ENCODE data around the gene MAP3K19.
A peak's percentile ranks its signal among the peaks of the same experiment; 100 is the strongest.

The MAP3K19 gene

DNA sequence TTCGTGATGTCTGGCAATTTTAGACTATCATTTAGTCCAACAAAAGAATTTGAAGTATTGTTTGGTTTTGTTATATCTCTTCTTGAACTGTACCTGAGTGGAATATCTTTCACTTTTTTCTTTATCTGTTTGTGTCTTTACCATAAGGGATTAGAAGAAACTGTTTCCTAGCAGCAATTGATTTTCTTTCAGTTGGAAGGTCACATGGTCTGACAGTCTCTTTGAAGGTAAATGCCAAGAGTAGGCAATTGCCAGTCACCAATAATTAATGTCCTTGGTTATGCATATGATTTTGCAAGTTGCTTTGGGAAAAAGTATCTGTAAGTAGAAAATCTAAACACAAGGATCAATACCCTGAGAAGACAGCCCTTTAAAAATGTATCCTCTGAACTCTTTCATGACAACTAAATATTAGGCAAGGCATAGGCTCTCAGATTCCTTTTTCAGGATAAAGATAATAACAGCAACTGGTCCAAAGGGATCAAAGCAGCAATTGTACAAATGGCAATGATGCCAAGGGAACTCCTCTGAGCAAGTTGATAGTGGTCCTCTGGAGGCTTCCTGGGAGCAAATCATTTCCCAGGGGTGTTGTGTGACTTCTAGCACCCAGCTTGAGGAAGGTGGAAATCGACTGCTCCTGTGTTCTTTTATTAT, 17.6 kb downstream of the MAP3K19 start:
- H3K36me3 ChIP-seq (ENCODE audit: control insufficient read depth, insufficient read depth, low read length): no peaks in the 10 kb centered on the region
- H3K9ac ChIP-seq: no peak overlapping the region
- no peak overlapping the region for H3K27ac ChIP-seq
- H3K9me3 ChIP-seq (ENCODE audit: control insufficient read depth, low read length): no peaks in the 10 kb centered on the region
- no peak for TF ChIP-seq CTCF (IDR thresholded peaks at IDR 0.05)
- no peak overlapping the region for H3K4me2 ChIP-seq (ENCODE audit: low read length)
- no peaks in the 10 kb centered on the region for H3K79me2 ChIP-seq
- H3K4me1 ChIP-seq: no peaks in the 10 kb centered on the region
- H3K27me3 ChIP-seq (ENCODE audit: control insufficient read depth, insufficient read depth, low read length): no peaks in the 10 kb centered on the region
- peak overlapping the region; percentile 22 for H2AFZ ChIP-seq
- no peak overlapping the region for H3K4me3 ChIP-seq (ENCODE audit: low read depth, low read length)

- no peak overlapping the region for H3K9ac ChIP-seq
- no peaks in the 10 kb centered on the region for H3K79me2 ChIP-seq
- no peaks in the 10 kb centered on the region for H3K27me3 ChIP-seq (ENCODE audit: control insufficient read depth, insufficient read depth, low read length)
- no peak overlapping the region for H3K27ac ChIP-seq
- no peak for TF ChIP-seq CTCF (IDR thresholded peaks at IDR 0.05)
- no peaks in the 10 kb centered on the region for H3K36me3 ChIP-seq (ENCODE audit: control insufficient read depth, insufficient read depth, low read length)
- H3K4me2 ChIP-seq (ENCODE audit: low read length): no peak overlapping the region
- no peak overlapping the region for H3K4me3 ChIP-seq (ENCODE audit: low read depth, low read length)
- no peak overlapping the region for H2AFZ ChIP-seq
- H3K9me3 ChIP-seq (ENCODE audit: control insufficient read depth, low read length): no peaks in the 10 kb centered on the region
- H3K4me1 ChIP-seq: no peaks in the 10 kb centered on the region
Observed at GRCh38 chr2:135023886-135024485, 23.3 kb downstream of the MAP3K19 start.

DNA sequence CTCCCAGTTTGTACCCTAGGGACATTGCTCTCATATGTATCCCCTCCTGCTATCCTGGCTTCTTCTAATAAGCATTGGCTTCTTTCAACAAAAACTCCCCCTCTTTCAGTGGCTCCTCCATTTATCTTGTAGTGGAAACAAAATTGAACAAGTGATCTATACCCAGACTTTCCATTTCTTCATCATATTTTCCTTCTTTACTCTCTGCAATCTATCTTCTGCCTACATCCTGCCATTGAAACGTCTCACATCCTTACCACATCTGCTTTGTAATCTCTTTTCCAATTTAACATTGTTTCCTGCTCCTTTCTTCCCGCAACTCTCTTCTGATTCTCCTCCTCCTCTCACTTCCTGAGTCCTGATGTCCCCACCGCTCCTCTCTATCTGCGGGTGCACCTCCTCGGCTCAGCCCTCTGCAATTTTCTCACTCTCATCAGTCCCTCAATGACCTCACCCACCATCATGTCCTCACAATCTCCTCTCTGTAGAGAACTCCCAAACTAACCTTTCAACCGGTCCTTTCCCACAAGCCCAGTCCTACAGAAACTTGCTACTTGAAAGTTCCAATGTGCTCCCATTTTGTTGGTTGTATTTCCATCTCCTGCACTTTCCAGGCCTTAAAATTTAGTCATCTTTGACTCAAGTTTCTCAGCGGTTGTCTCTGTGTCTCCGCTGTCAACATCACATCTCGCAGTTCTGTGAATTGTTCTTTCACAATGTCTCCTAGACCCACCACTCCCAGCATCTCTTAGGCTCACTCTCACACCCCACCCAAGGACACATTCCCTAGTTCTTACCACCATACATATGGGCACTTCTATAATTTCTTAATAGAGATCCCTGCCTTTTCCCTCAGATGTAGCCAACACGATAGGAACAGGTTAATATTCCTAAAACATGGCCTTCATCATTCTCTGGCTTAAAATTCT, 24.0 kb downstream of the MAP3K19 start:
- no peak for TF ChIP-seq CTCF (IDR thresholded peaks at IDR 0.05)
- H3K9ac ChIP-seq: no peak overlapping the region
- no peak overlapping the region for H3K27ac ChIP-seq
- no peak overlapping the region for H3K4me2 ChIP-seq (ENCODE audit: low read length)
- H2AFZ ChIP-seq: no peak overlapping the region
- H3K4me3 ChIP-seq (ENCODE audit: low read depth, low read length): no peak overlapping the region
- H3K79me2 ChIP-seq: no peaks in the 10 kb centered on the region
- no peaks in the 10 kb centered on the region for H3K36me3 ChIP-seq (ENCODE audit: control insufficient read depth, insufficient read depth, low read length)
- H3K4me1 ChIP-seq: no peaks in the 10 kb centered on the region
- no peaks in the 10 kb centered on the region for H3K9me3 ChIP-seq (ENCODE audit: control insufficient read depth, low read length)
- no peaks in the 10 kb centered on the region for H3K27me3 ChIP-seq (ENCODE audit: control insufficient read depth, insufficient read depth, low read length)

DNA sequence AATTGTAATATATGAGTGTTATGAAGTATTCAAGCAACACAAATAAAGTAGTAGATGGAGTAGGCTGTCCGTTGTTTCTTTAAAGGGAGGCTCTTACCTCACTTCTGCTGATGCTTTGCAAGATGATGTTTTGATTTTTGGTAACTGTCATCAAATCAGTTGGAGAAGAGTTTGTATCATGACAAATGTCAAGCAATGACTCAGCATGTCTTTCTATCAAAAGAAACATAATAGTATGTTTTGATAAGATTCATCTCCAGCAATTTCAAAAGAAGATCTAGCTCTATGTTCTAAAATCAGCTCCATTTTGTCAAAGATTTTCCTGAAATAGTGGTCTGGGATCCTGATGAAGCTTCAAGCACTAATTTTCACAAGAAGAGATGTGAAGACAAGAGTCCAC, 25.6 kb downstream of the MAP3K19 start:
- Histone ChIP-seq H3K9ac (no peak overlapping the region), H3K4me2 (ENCODE audit: low read length) (no peak overlapping the region), H2AFZ (no peak overlapping the region), H3K79me2 (no peaks in the 10 kb centered on the region), H3K9me3 (ENCODE audit: control insufficient read depth, low read length) (no peaks in the 10 kb centered on the region), H3K36me3 (ENCODE audit: control insufficient read depth, insufficient read depth, low read length) (no peaks in the 10 kb centered on the region), H3K4me1 (no peaks in the 10 kb centered on the region), H3K4me3 (ENCODE audit: low read depth, low read length) (no peak overlapping the region), H3K27me3 (ENCODE audit: control insufficient read depth, insufficient read depth, low read length) (no peaks in the 10 kb centered on the region), H3K27ac (no peak overlapping the region)
- TF ChIP-seq CTCF (IDR thresholded peaks at IDR 0.05): no peak
